Measurements from ENCODE around the gene SUSD6.

The SUSD6 gene

DNA sequence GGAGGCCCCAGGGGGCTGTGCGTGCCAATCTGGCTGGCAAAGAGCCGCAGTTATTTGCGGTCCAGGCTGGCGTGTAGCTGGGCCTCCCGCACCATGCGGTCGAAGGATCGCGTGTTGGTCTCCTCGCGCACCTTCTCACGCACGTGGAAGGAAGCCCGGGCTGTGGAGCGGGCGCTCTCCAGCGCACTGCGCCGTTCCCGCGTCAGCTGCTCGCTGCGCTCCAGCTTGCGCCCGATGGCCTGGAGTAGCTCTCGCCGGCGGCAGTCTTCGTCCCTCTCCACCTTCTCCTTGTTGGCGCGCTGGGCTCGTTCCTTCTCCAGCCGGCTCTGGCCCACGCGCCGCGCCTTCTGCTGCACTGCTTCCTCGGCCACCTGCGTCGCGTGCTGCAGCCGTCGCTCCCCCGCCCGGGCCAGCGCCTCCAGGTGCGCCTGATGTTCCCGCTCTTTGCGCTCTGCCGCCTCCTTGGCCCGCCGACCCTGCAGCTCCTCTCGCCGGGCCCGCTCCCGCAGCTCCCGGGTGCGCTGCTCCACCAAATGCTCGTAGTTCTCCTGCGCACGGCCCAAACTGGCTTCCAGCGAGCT lies 39.9 kb upstream of the SUSD6 start:
- H3K4me3 Mint-ChIP-seq: no peak overlapping the region
- TF ChIP-seq, protein P1, sequence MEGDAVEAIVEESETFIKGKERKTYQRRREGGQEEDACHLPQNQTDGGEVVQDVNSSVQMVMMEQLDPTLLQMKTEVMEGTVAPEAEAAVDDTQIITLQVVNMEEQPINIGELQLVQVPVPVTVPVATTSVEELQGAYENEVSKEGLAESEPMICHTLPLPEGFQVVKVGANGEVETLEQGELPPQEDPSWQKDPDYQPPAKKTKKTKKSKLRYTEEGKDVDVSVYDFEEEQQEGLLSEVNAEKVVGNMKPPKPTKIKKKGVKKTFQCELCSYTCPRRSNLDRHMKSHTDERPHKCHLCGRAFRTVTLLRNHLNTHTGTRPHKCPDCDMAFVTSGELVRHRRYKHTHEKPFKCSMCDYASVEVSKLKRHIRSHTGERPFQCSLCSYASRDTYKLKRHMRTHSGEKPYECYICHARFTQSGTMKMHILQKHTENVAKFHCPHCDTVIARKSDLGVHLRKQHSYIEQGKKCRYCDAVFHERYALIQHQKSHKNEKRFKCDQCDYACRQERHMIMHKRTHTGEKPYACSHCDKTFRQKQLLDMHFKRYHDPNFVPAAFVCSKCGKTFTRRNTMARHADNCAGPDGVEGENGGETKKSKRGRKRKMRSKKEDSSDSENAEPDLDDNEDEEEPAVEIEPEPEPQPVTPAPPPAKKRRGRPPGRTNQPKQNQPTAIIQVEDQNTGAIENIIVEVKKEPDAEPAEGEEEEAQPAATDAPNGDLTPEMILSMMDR (IDR thresholded peaks at IDR 0.05): no peak
- H3K4me1 Mint-ChIP-seq: peaks cover 37% of the 10 kb centered on the region
- no peak overlapping the region for H3K27ac Mint-ChIP-seq
- peaks cover 28% of the 10 kb centered on the region for H3K36me3 Mint-ChIP-seq (ENCODE audit: low read depth)
- no peak for DNase-seq
- peaks cover 36% of the 10 kb centered on the region for H3K27me3 Mint-ChIP-seq (ENCODE audit: low read depth, poor library complexity)
- peaks cover 3% of the 10 kb centered on the region for H3K9me3 Mint-ChIP-seq

DNA sequence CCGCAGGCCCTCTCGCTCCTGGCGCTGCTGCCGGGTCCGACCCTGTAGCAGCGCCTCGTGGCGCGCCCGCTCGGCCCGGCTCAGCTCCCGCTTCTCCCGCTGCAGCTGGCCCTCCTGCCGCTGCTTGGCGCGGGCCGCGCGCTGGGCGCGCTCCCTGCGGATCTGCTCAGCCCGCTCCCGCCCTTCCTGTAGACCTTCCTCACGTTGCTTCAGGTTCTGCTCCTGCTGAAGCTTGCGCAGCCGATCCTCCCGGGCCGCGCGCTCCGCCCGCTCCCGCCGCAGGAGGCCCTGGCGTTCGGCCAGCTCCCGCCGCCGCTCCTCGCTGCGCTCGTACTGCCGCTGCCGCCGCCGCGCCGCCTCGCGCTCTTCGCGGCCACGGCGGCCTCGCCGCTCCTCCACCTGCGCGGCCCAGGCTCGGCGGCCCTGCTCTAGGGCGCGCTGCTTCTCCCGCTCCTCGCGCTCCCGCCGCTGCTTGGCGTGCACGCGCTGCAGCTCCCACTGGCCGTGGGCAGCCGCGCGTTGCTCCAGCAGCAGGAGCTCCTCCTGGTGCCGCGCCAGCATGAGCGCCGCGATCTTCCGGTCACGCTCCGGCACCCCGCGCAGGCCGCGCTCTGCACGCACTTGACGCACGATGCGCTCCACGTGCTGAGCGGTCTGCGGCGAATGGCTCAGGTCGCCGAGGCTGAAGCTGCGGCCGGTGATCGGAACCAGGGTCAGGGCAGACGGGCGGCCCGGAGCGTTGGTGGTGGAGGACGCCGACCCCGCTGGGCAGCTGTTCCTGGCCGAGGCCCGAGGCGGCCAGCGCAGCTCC lies 39.2 kb upstream of the SUSD6 start:
- TF ChIP-seq, protein P1 (IDR thresholded peaks at IDR 0.05): no peak
- Mint-ChIP-seq H3K4me3 (no peak overlapping the region), H3K36me3 (ENCODE audit: low read depth) (peaks cover 28% of the 10 kb centered on the region), H3K27ac (no peak overlapping the region), H3K9me3 (peaks cover 3% of the 10 kb centered on the region), H3K4me1 (peaks cover 36% of the 10 kb centered on the region), H3K27me3 (ENCODE audit: low read depth, poor library complexity) (peaks cover 40% of the 10 kb centered on the region)
- no peak for DNase-seq

DNA sequence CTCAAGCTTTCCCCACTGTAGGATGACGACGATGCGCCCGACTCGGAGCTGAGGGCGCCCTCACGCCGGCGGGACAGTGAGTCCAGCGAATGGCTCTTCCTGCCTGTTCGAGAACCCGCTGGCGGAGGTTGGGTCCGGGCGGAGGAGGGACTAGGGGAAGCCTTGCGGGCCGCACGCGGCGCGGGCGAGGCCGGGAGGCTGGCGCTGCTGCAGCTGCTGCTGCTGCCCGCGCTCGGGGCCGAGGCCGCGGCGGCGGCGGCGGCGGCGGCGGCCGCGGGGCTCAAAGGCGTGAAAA lies 38.6 kb upstream of the SUSD6 start:
- no peak for DNase-seq
- peaks cover 41% of the 10 kb centered on the region for H3K27me3 Mint-ChIP-seq (ENCODE audit: low read depth, poor library complexity)
- H3K4me1 Mint-ChIP-seq: peaks cover 36% of the 10 kb centered on the region
- TF ChIP-seq, protein P1 (IDR thresholded peaks at IDR 0.05): no peak
- H3K9me3 Mint-ChIP-seq: peaks cover 3% of the 10 kb centered on the region
- no peak overlapping the region for H3K4me3 Mint-ChIP-seq
- peaks cover 28% of the 10 kb centered on the region for H3K36me3 Mint-ChIP-seq (ENCODE audit: low read depth)
- H3K27ac Mint-ChIP-seq: no peak overlapping the region

DNA sequence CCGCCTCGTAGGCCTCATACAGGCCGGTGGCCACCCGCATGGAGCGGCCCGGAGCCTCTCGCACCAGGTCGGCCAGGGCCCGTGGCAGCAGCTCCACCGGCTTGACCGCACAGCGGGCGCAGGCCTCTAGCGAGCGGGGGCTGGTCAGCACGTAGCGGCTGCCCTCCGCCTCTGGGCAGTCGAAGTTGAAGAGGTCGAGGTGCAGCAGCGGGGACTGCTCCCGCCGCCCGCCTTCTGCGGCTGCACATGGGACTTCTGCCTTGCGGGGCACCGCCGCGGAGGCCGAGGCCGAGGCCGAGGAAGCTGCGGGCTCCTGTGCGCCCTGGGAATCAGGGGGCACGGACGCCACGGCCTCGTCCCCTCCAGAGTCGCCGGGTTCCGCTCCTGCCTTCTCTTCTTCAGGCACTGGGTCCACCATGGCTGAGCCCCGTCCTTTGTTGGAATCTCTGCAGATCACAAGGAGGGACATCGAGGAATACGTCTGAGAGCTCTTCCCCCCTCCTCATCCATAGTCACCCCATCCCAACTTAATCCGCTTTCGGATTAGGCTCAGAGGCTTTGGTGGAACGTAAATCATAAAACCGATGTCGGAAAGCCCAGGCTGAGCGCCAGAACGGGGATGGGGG lies 38.1 kb upstream of the SUSD6 start:
- H3K36me3 Mint-ChIP-seq (ENCODE audit: low read depth): peaks cover 28% of the 10 kb centered on the region
- H3K27ac Mint-ChIP-seq: no peak overlapping the region
- peak overlapping the region; percentile 87 for H3K4me3 Mint-ChIP-seq
- TF ChIP-seq, protein P1 (IDR thresholded peaks at IDR 0.05): no peak
- H3K27me3 Mint-ChIP-seq (ENCODE audit: low read depth, poor library complexity): peaks cover 37% of the 10 kb centered on the region
- H3K4me1 Mint-ChIP-seq: peaks cover 36% of the 10 kb centered on the region
- H3K9me3 Mint-ChIP-seq: peaks cover 3% of the 10 kb centered on the region
- DNase-seq: no peak

DNA sequence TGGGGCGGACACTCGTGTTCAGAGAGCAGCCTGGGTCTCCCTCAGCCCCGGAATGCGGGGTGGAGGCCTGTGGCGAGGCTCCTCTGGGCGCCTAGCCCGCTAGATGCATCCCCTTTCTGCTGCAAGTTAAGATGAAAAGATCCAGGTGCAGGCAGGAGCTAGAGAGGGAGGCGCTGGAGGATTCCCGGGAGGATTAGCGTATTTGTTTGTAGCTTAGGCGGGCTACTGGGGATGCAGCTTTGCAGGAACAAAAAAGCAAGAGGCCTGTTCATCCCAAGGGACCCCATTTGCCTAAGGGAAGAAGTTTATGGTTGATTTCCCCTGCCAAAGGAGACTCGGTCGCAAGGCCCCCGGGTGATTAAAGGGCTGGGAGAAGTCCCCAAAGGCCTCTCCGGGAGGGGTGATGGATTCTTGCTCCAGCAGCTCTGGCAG lies 37.5 kb upstream of the SUSD6 start:
- Mint-ChIP-seq H3K4me3 (peak overlapping the region; percentile 87), H3K27ac (no peak overlapping the region), H3K4me1 (peaks cover 38% of the 10 kb centered on the region), H3K36me3 (ENCODE audit: low read depth) (peaks cover 28% of the 10 kb centered on the region), H3K27me3 (ENCODE audit: low read depth, poor library complexity) (peaks cover 37% of the 10 kb centered on the region), H3K9me3 (peaks cover 3% of the 10 kb centered on the region)
- peak; percentile 44 for DNase-seq
- TF ChIP-seq, protein P1 (IDR thresholded peaks at IDR 0.05): no peak
